Neuronal stem cell (in vitro differentiated cells): ENCODE measurements around the gene PHACTR4.

ENCODE experiments used
- DNase-seq: peaks from one replicate; pipeline ENCODE4 v3.0.0-alpha.2; 2013; ENCODE audit warnings: low spot score
- H2AFZ ChIP-seq: one replicate; pipeline ENCODE4 v1.6.1; 2013; ENCODE audit warnings: mild to moderate bottlenecking, low read length, inconsistent platforms
- H2AK5ac ChIP-seq: 2 replicates; pipeline ENCODE4 v1.6.1; 2013; ENCODE audit warnings: low read depth, mild to moderate bottlenecking, inconsistent platforms, low read length, moderate library complexity, mixed read lengths
- H2BK120ac ChIP-seq: 2 replicates; pipeline ENCODE4 v1.6.1; 2013; ENCODE audit warnings: low read depth, mild to moderate bottlenecking, inconsistent platforms, low read length, moderate library complexity, mixed read lengths
- H2BK12ac ChIP-seq: one replicate; pipeline ENCODE4 v1.6.1; 2013; ENCODE audit warnings: low read length, inconsistent platforms
- H2BK15ac ChIP-seq: 2 replicates; pipeline ENCODE4 v1.6.1; 2013; ENCODE audit warnings: mild to moderate bottlenecking, low read length, inconsistent platforms, mixed read lengths
- H2BK5ac ChIP-seq: one replicate; pipeline ENCODE4 v1.6.1; 2013; ENCODE audit warnings: inconsistent platforms, mild to moderate bottlenecking, low read length, moderate library complexity
- H3K14ac ChIP-seq: one replicate; pipeline ENCODE4 v1.6.1; 2013; ENCODE audit warnings: low read length, inconsistent platforms
- H3K18ac ChIP-seq: 2 replicates; pipeline ENCODE4 v1.6.1; 2013; ENCODE audit warnings: low read length, inconsistent platforms
- H3K23ac ChIP-seq: 2 replicates; pipeline ENCODE4 v1.6.1; 2013; ENCODE audit warnings: low read depth, mild to moderate bottlenecking, mixed read lengths, low read length, inconsistent platforms; ENCODE audit not compliant: poor library complexity
- H3K27ac ChIP-seq: replicated peaks from 3 replicates; pipeline ENCODE4 v1.5.1; 2013; ENCODE audit warnings: low read length, inconsistent platforms
- H3K27me3 ChIP-seq, 3 experiments: 2 replicates each; pipeline ENCODE4 v1.6.1; 2013; ENCODE audit warnings: low read length in 3 of 3, mild to moderate bottlenecking in 2 of 3, inconsistent platforms in 1 of 3, low read depth in 1 of 3, mixed read lengths in 1 of 3, moderate library complexity in 1 of 3; ENCODE audit not compliant: control insufficient read depth in 3 of 3, insufficient read depth in 3 of 3
- H3K36me3 ChIP-seq, 2 donors: replicated peaks in 1 of 2; 2 replicates each; pipeline ENCODE4 v1.6.1; 2013; ENCODE audit warnings: low read length in 2 of 2; ENCODE audit not compliant: control insufficient read depth in 2 of 2, insufficient read depth in 2 of 2
- H3K4ac ChIP-seq: 2 replicates; pipeline ENCODE4 v1.6.1; 2013; ENCODE audit warnings: inconsistent platforms, mild to moderate bottlenecking, low read length, moderate library complexity
- H3K4me1 ChIP-seq, 2 donors: 1 replicate in 1 of 2; 2 replicates in 1 of 2; pipeline ENCODE4 v1.6.1; 2013; ENCODE audit warnings: low read length in 2 of 2, low read depth in 1 of 2; ENCODE audit not compliant: control insufficient read depth in 2 of 2, insufficient read depth in 1 of 2
- H3K4me2 ChIP-seq: one replicate; pipeline ENCODE4 v1.6.1; 2013; ENCODE audit warnings: mild to moderate bottlenecking, low read length, inconsistent platforms; ENCODE audit not compliant: insufficient read depth, poor library complexity, severe bottlenecking
- H3K4me3 ChIP-seq, 2 donors: 2 replicates each; pipeline ENCODE4 v1.5.1; 2013; ENCODE audit warnings: low read length in 2 of 2, mild to moderate bottlenecking in 2 of 2, inconsistent platforms in 1 of 2, moderate library complexity in 1 of 2
- H3K79me1 ChIP-seq: one replicate; pipeline ENCODE4 v1.6.1; 2013; ENCODE audit warnings: low read depth, mild to moderate bottlenecking, inconsistent platforms, low read length, moderate library complexity
- H3K9ac ChIP-seq: one replicate; pipeline ENCODE4 v1.6.1; 2013; ENCODE audit warnings: mild to moderate bottlenecking, low read depth, low read length, inconsistent platforms; ENCODE audit not compliant: poor library complexity
- H3K9me3 ChIP-seq, 2 donors: replicated peaks in 1 of 2; 2 replicates each; pipeline versions ENCODE3 to v1.6.1; 2013; ENCODE audit warnings: low read length in 2 of 2, mild to moderate bottlenecking in 2 of 2, inconsistent platforms in 1 of 2, low read depth in 1 of 2, mixed read lengths in 1 of 2, moderate library complexity in 1 of 2; ENCODE audit not compliant: control insufficient read depth in 2 of 2, insufficient read depth in 1 of 2
- H4K8ac ChIP-seq: one replicate; pipeline ENCODE4 v1.6.1; 2013; ENCODE audit warnings: low read depth, mild to moderate bottlenecking, inconsistent platforms, low read length, moderate library complexity
- H4K91ac ChIP-seq: one replicate; pipeline ENCODE4 v1.6.1; 2013; ENCODE audit warnings: low read length, low read depth, mild to moderate bottlenecking, inconsistent platforms; ENCODE audit not compliant: poor library complexity
- WGBS, 2 donors: extraction: QIAGEN DNeasy Blood & Tissue Kit; methylation state at CpG; one replicate each; pipeline ENCODE4 v1.1.7; 2013; ENCODE audit warnings: missing lambda C conversion rate in 2 of 2, mixed read lengths in 1 of 2; ENCODE audit not compliant: insufficient read length in 2 of 2, insufficient replicate concordance in 1 of 2; ENCODE audit errors: extremely low coverage in 2 of 2; 5-methylcytosine and 5-hydroxymethylcytosine counted together

Gene PHACTR4

GRCh38 chr1:28450561-28450960, 81.0 kb downstream of the PHACTR4 start:
- no peak overlapping the region for H2BK5ac ChIP-seq
- H2BK12ac ChIP-seq: no peak overlapping the region
- H3K4me2 ChIP-seq: no peak overlapping the region
- H3K4ac ChIP-seq: no peak overlapping the region
- no peak overlapping the region for H3K23ac ChIP-seq
- no peak for DNase-seq
- no CpG with 5 or more reads among the region's 5 CpGs for WGBS, 2 donors
- no peak overlapping the region for H2AK5ac ChIP-seq
- H3K27me3 ChIP-seq: no peaks in the 10 kb centered on the region
- H2AFZ ChIP-seq: no peak overlapping the region
- no peaks in the 10 kb centered on the region for H3K9me3 ChIP-seq
- H3K18ac ChIP-seq: no peak overlapping the region
- H3K4me3 ChIP-seq: no peak overlapping the region
- H2BK15ac ChIP-seq: no peak overlapping the region
- no peak overlapping the region for H4K8ac ChIP-seq
- H2BK120ac ChIP-seq: no peak overlapping the region
- H4K91ac ChIP-seq: no peak overlapping the region
- H3K4me1 ChIP-seq: no peaks in the 10 kb centered on the region
- H3K79me1 ChIP-seq: no peaks in the 10 kb centered on the region
- H3K9ac ChIP-seq: no peak overlapping the region
- peaks cover 0 to 27% of the 10 kb centered on the region in 2 donors for H3K36me3 ChIP-seq
- H3K27ac ChIP-seq: no peak overlapping the region
- H3K14ac ChIP-seq: no peak overlapping the region

GRCh38 chr1:28451011-28451410, 81.5 kb downstream of the PHACTR4 start:
- no CpG with 5 or more reads among the region's 5 CpGs for whole genome bisulfite sequencing, 2 donors
- Histone ChIP-seq H2BK5ac (no peak overlapping the region), H2BK120ac (no peak overlapping the region), H3K79me1 (no peaks in the 10 kb centered on the region), H2AK5ac (no peak overlapping the region), H3K18ac (no peak overlapping the region), H3K36me3 (peaks cover 0 to 26% of the 10 kb centered on the region in 2 donors), H3K4me3 (no peak overlapping the region), H3K27me3 (no peaks in the 10 kb centered on the region), H3K4ac (no peak overlapping the region), H3K23ac (no peak overlapping the region), H3K9ac (no peak overlapping the region), H3K27ac (no peak overlapping the region), H3K4me1 (no peaks in the 10 kb centered on the region), H4K91ac (no peak overlapping the region), H3K14ac (no peak overlapping the region), H3K9me3 (no peaks in the 10 kb centered on the region), H2AFZ (no peak overlapping the region), H2BK15ac (no peak overlapping the region), H4K8ac (no peak overlapping the region), H3K4me2 (no peak overlapping the region), H2BK12ac (no peak overlapping the region)
- DNase-seq: no peak

GRCh38 chr1:28456078-28456477, 86.5 kb downstream of the PHACTR4 start:
- Histone ChIP-seq H3K9ac (no peak overlapping the region), H2BK120ac (no peak overlapping the region), H3K36me3 (peaks cover 0 to 51% of the 10 kb centered on the region in 2 donors), H3K4me2 (no peak overlapping the region), H2AFZ (no peak overlapping the region), H4K8ac (no peak overlapping the region), H3K4me3 (no peak overlapping the region), H3K14ac (no peak overlapping the region), H3K79me1 (peaks cover 1% of the 10 kb centered on the region), H2BK15ac (no peak overlapping the region), H3K4me1 (no peaks in the 10 kb centered on the region), H3K9me3 (no peaks in the 10 kb centered on the region), H2BK5ac (no peak overlapping the region), H2AK5ac (no peak overlapping the region), H3K27me3 (no peaks in the 10 kb centered on the region), H3K23ac (no peak overlapping the region), H3K27ac (no peak overlapping the region), H2BK12ac (no peak overlapping the region), H3K18ac (no peak overlapping the region), H3K4ac (no peak overlapping the region), H4K91ac (no peak overlapping the region)
- WGBS, 2 donors: no CpG with 5 or more reads among the region's 5 CpGs
- DNase-seq: no peak

- H3K36me3 ChIP-seq: peaks cover 0 to 57% of the 10 kb centered on the region in 2 donors
- no peak overlapping the region for H2BK12ac ChIP-seq
- H3K4me1 ChIP-seq: no peaks in the 10 kb centered on the region
- H2BK120ac ChIP-seq: no peak overlapping the region
- H3K4ac ChIP-seq: no peak overlapping the region
- no peak overlapping the region for H2BK5ac ChIP-seq
- H3K27me3 ChIP-seq: no peaks in the 10 kb centered on the region
- no peak overlapping the region for H3K18ac ChIP-seq
- no peak overlapping the region for H3K27ac ChIP-seq
- no CpG with 5 or more reads among the region's 1 CpG for WGBS, 2 donors
- H3K23ac ChIP-seq: no peak overlapping the region
- H3K9me3 ChIP-seq: no peaks in the 10 kb centered on the region
- H3K4me3 ChIP-seq: no peak overlapping the region
- no peak overlapping the region for H4K91ac ChIP-seq
- no peak overlapping the region for H2BK15ac ChIP-seq
- no peak overlapping the region for H3K9ac ChIP-seq
- peaks cover 1% of the 10 kb centered on the region for H3K79me1 ChIP-seq
- H2AFZ ChIP-seq: no peak overlapping the region
- H4K8ac ChIP-seq: no peak overlapping the region
- no peak overlapping the region for H3K4me2 ChIP-seq
- no peak overlapping the region for H2AK5ac ChIP-seq
- H3K14ac ChIP-seq: no peak overlapping the region
- no peak for DNase-seq
Measured at GRCh38 chr1:28457678-28458077, 88.1 kb downstream of the PHACTR4 start.
